Central memory CD4-positive, alpha-beta T cell (primary cell): Measurements from ENCODE around the gene ACAP3.

Experiments
- DNase-seq: peaks from one replicate; pipeline ENCODE4 v3.0.0; 2022

The ACAP3 gene

DNA sequence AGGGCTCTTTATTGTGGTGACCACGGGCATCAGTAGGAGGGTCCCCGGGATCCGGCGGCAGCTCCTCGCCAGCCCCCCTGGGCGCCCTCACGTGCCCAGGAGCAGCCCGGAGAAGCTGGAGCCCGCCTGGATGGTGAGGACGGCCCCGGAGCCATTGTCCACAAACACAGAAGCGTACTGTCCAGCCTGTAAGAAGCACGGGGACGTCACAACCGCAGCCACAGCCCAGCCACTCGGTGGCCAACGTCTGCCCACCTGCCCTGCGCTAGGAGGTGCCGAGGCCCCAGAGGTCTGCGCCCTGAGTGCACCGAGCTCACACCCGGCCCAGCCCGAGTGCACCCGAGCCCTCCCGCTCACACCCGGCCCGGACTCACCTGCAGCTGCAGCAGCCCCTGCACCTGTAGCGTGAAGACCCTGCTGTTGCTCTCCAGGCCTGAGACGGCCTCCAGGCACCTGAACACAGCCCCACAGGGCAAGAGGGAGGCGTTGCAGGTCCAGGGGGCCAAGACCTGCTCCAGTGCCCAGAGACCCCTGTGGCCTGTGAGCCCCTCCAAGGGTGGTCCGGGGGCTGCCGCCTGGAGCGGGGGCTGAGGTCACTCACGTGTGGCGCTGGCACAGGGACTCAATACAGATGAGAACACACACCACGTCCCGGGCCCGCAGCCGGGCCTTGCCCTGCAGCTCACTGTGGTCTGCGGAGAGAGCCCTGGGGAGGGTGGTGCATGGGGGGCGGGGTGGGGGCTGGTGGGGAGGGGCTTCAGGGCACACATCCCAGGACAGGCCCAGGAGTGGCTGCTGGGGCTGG, 65.1 kb downstream of the ACAP3 start:
- DNase-seq, result no peak
